Measurements from ENCODE around the gene CTTNBP2NL.
"Not testable (repeated sequence)": the region's sequence is repeated elsewhere in the genome, so short reads cannot be mapped to it uniquely, and the experiment has no call there.

DNA sequence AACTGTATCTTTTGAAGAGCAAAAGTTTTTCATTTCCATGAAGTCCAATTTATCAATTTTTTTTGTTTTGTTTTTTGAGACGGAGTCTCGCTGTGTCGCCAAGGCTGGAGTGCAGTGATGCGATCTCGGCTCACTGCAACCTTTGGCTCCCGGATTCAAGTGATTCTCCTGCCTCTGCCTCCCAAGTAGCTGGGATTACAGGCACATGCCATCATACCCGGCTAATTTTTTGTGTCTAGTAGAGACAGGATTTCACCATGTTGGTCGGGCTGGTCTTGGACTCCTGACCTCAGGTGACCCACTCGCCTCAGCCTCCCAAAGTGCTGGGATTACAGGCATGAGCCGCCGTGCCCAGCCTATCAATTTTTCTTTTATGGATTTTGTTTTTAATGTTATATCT is 27.7 kb downstream of the CTTNBP2NL start:
- TF ChIP-seq, protein P1, sequence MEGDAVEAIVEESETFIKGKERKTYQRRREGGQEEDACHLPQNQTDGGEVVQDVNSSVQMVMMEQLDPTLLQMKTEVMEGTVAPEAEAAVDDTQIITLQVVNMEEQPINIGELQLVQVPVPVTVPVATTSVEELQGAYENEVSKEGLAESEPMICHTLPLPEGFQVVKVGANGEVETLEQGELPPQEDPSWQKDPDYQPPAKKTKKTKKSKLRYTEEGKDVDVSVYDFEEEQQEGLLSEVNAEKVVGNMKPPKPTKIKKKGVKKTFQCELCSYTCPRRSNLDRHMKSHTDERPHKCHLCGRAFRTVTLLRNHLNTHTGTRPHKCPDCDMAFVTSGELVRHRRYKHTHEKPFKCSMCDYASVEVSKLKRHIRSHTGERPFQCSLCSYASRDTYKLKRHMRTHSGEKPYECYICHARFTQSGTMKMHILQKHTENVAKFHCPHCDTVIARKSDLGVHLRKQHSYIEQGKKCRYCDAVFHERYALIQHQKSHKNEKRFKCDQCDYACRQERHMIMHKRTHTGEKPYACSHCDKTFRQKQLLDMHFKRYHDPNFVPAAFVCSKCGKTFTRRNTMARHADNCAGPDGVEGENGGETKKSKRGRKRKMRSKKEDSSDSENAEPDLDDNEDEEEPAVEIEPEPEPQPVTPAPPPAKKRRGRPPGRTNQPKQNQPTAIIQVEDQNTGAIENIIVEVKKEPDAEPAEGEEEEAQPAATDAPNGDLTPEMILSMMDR (IDR thresholded peaks at IDR 0.05), result not testable (repeated sequence)
- TF ChIP-seq POLR2A (IDR thresholded peaks at IDR 0.05), result not testable (repeated sequence)

All from vagina (tissue), 2 donors.